ENCODE data around the gene UGGT1. TPM values are rescaled to one million over a fixed set of nuclear protein-coding genes. Genes with fewer than 3 reads are reported as not detected.

The UGGT1 gene
- total RNA-seq, 1 donor from 2014 or later, result 47.1 TPM

- H3K9me3 Mint-ChIP-seq (ENCODE audit: low read depth), result no peaks in the 10 kb centered on the region
- no peak overlapping the region for H3K4me3 Mint-ChIP-seq (ENCODE audit: unreplicated experiment)
- no peak for TF ChIP-seq CTCF (IDR thresholded peaks at IDR 0.05)
- DNase-seq (ENCODE audit: low spot score), result no peak
- H3K4me1 Mint-ChIP-seq (ENCODE audit: low read depth), result no peaks in the 10 kb centered on the region
- H3K36me3 Mint-ChIP-seq (ENCODE audit: low read depth), result no peaks in the 10 kb centered on the region
- no peak overlapping the region for H3K27ac Mint-ChIP-seq (ENCODE audit: unreplicated experiment)
- H3K27me3 Mint-ChIP-seq (ENCODE audit: low read depth), result no peaks in the 10 kb centered on the region
Observed at GRCh38 chr2:128069769-128070168, 21.2 kb upstream of the UGGT1 start.

- no peak for DNase-seq (ENCODE audit: low spot score)
- Mint-ChIP-seq H3K27ac (ENCODE audit: unreplicated experiment) (no peak overlapping the region), H3K9me3 (ENCODE audit: low read depth) (no peaks in the 10 kb centered on the region), H3K36me3 (ENCODE audit: low read depth) (no peaks in the 10 kb centered on the region), H3K4me3 (ENCODE audit: unreplicated experiment) (no peak overlapping the region), H3K4me1 (ENCODE audit: low read depth) (no peaks in the 10 kb centered on the region), H3K27me3 (ENCODE audit: low read depth) (no peaks in the 10 kb centered on the region)
- no peak for TF ChIP-seq CTCF (IDR thresholded peaks at IDR 0.05)
Observed at GRCh38 chr2:128073278-128073677, 17.7 kb upstream of the UGGT1 start.

GRCh38 chr2:128076461-128077106 lies 14.4 kb upstream of the UGGT1 start:
- no peak for TF ChIP-seq CTCF (IDR thresholded peaks at IDR 0.05)
- H3K4me1 Mint-ChIP-seq (ENCODE audit: low read depth), result no peaks in the 10 kb centered on the region
- peaks cover 4% of the 10 kb centered on the region for H3K27me3 Mint-ChIP-seq (ENCODE audit: low read depth)
- no peaks in the 10 kb centered on the region for H3K36me3 Mint-ChIP-seq (ENCODE audit: low read depth)
- H3K9me3 Mint-ChIP-seq (ENCODE audit: low read depth), result no peaks in the 10 kb centered on the region
- DNase-seq (ENCODE audit: low spot score), result no peak
- H3K27ac Mint-ChIP-seq (ENCODE audit: unreplicated experiment), result no peak overlapping the region
- H3K4me3 Mint-ChIP-seq (ENCODE audit: unreplicated experiment), result no peak overlapping the region

DNA sequence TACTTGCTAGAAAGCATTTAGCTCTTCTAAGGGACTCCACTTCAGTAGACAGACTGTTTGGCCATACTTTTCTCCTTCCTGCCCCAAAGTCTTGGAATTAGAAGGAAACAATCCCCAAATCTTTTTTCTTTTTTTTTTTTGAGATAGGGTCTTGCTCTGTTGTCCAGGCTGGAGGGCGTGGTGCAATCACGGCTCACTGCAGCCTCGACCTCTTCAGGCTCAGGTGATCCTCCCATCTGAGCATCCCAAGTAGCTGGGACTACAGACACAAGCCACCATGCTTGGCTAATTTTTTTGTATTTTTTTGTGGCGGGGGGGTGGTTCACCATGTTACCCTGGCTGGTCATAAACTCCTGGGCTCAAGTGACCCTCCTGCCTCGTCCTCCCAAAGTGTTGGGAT lies 6.2 kb upstream of the UGGT1 start:
- Mint-ChIP-seq H3K27ac (ENCODE audit: unreplicated experiment) (no peak overlapping the region), H3K36me3 (ENCODE audit: low read depth) (peaks cover 3% of the 10 kb centered on the region), H3K27me3 (ENCODE audit: low read depth) (peaks cover 4% of the 10 kb centered on the region), H3K4me3 (ENCODE audit: unreplicated experiment) (no peak overlapping the region), H3K4me1 (ENCODE audit: low read depth) (peaks cover 5% of the 10 kb centered on the region), H3K9me3 (ENCODE audit: low read depth) (peaks cover 6% of the 10 kb centered on the region)
- TF ChIP-seq CTCF (IDR thresholded peaks at IDR 0.05), result no peak
- no peak for DNase-seq (ENCODE audit: low spot score)

- Mint-ChIP-seq H3K27me3 (ENCODE audit: low read depth) (no peaks in the 10 kb centered on the region), H3K36me3 (ENCODE audit: low read depth) (peaks cover 3% of the 10 kb centered on the region), H3K27ac (ENCODE audit: unreplicated experiment) (no peak overlapping the region), H3K9me3 (ENCODE audit: low read depth) (peaks cover 6% of the 10 kb centered on the region), H3K4me1 (ENCODE audit: low read depth) (peaks cover 9% of the 10 kb centered on the region), H3K4me3 (ENCODE audit: unreplicated experiment) (no peak overlapping the region)
- TF ChIP-seq CTCF (IDR thresholded peaks at IDR 0.05), result no peak
- DNase-seq (ENCODE audit: low spot score), result no peak
Observed at GRCh38 chr2:128086244-128086643, 4.8 kb upstream of the UGGT1 start.
